Measurements from ENCODE around the gene CHD9NB.

GRCh38 chr16:53043986-53044601 is 8.6 kb downstream of the CHD9NB start:
- TF ChIP-seq RARB (CRISPR knock-in tag; IDR thresholded peaks at IDR 0.05) (no peak), CREB5 (CRISPR knock-in tag; IDR thresholded peaks at IDR 0.05; ENCODE audit: low read depth) (no peak), ZFP30 (CRISPR knock-in tag; IDR thresholded peaks at IDR 0.05) (no peak), OSR1 (CRISPR knock-in tag; IDR thresholded peaks at IDR 0.05) (no peak), ISL1 (CRISPR knock-in tag; IDR thresholded peaks at IDR 0.05) (no peak), ZFP3 (CRISPR knock-in tag; IDR thresholded peaks at IDR 0.05) (no peak), ZNF565 (CRISPR knock-in tag; conservative IDR thresholded peaks at IDR 0.05; ENCODE audit: low read depth) (no peak), PPARA (CRISPR knock-in tag; IDR thresholded peaks at IDR 0.05; ENCODE audit: borderline replicate concordance) (no peak), ARNTL (CRISPR knock-in tag; IDR thresholded peaks at IDR 0.05; ENCODE audit: borderline replicate concordance, low read depth) (no peak), PATZ1 (CRISPR knock-in tag; IDR thresholded peaks at IDR 0.05; ENCODE audit: borderline replicate concordance) (no peak)

Data from SK-N-SH treated with all-trans-retinoic acid at 6 μM for 48 hours (cell line).